H9 (cell line): ENCODE results near the gene WNT9A. TPM values are rescaled to one million over a fixed set of nuclear protein-coding genes. Genes with fewer than 3 reads are reported as not detected.
A peak's percentile ranks its signal among the peaks of the same experiment; 100 is the strongest.

Experiments used
- DNase-seq: peaks from one replicate; pipeline ENCODE4 v3.0.0-alpha.2; 2017
- H2AFZ ChIP-seq: one replicate; pipeline ENCODE4 v1.6.1; 2013; ENCODE audit warnings: mild to moderate bottlenecking, low read length, control low read depth, moderate library complexity
- H2AK5ac ChIP-seq: 2 replicates; pipeline ENCODE4 v1.6.1; 2013; ENCODE audit warnings: low read length, control low read depth, mixed read lengths; ENCODE audit not compliant: insufficient read length
- H2BK120ac ChIP-seq: one replicate; pipeline ENCODE4 v1.6.1; 2013; ENCODE audit warnings: low read depth, mild to moderate bottlenecking, low read length, control low read depth, inconsistent platforms; ENCODE audit not compliant: poor library complexity, severe bottlenecking
- H2BK12ac ChIP-seq: 2 replicates; pipeline ENCODE4 v1.6.1; 2013; ENCODE audit warnings: low read length, control low read depth, mixed read lengths, low read depth; ENCODE audit not compliant: insufficient read length
- H2BK15ac ChIP-seq: 2 replicates; pipeline ENCODE4 v1.6.1; 2013; ENCODE audit warnings: low read depth, low read length, control low read depth
- H2BK20ac ChIP-seq: one replicate; pipeline ENCODE4 v1.6.1; 2013; ENCODE audit warnings: low read depth, mild to moderate bottlenecking, low read length, control low read depth, inconsistent platforms; ENCODE audit not compliant: poor library complexity, severe bottlenecking
- H2BK5ac ChIP-seq: 2 replicates; pipeline ENCODE4 v1.6.1; 2013; ENCODE audit warnings: low read length, control low read depth, mixed read lengths; ENCODE audit not compliant: insufficient read length
- H3K14ac ChIP-seq: 2 replicates; pipeline ENCODE4 v1.6.1; 2013; ENCODE audit warnings: low read length, control low read depth; ENCODE audit not compliant: insufficient read depth
- H3K18ac ChIP-seq: 2 replicates; pipeline ENCODE4 v1.6.1; 2013; ENCODE audit warnings: low read depth, mild to moderate bottlenecking, mixed read lengths, low read length, control low read depth; ENCODE audit not compliant: insufficient read length
- H3K23ac ChIP-seq: 2 replicates; pipeline ENCODE4 v1.6.1; 2013; ENCODE audit warnings: low read length, control low read depth, mixed read lengths, low read depth; ENCODE audit not compliant: insufficient read length
- H3K23me2 ChIP-seq: 2 replicates; pipeline ENCODE4 v1.6.1; 2013; ENCODE audit warnings: low read depth, mild to moderate bottlenecking, mixed read lengths, low read length, control low read depth; ENCODE audit not compliant: insufficient read length, poor library complexity, severe bottlenecking
- H3K27ac ChIP-seq: 2 replicates; pipeline ENCODE4 v1.5.1; 2013; ENCODE audit warnings: low read length, control low read depth, mixed read lengths, low read depth; ENCODE audit not compliant: insufficient read length
- H3K27me3 ChIP-seq: 2 replicates; pipeline ENCODE4 v1.6.1; 2013; ENCODE audit warnings: low read length, control low read depth, inconsistent platforms; ENCODE audit not compliant: insufficient read depth
- H3K4ac ChIP-seq: 2 replicates; pipeline ENCODE4 v1.6.1; 2013; ENCODE audit warnings: low read depth, mild to moderate bottlenecking, control low read depth, inconsistent platforms, low read length, moderate library complexity
- H3K4me1 ChIP-seq: 2 replicates; pipeline ENCODE4 v1.6.1; 2013; ENCODE audit warnings: low read length, control low read depth, inconsistent platforms; ENCODE audit not compliant: insufficient read depth
- H3K4me2 ChIP-seq: 2 replicates; pipeline ENCODE4 v1.6.1; 2013; ENCODE audit warnings: low read length, control low read depth, mixed read lengths; ENCODE audit not compliant: insufficient read length, insufficient read depth
- H3K56ac ChIP-seq: 2 replicates; pipeline ENCODE4 v1.6.1; 2013; ENCODE audit warnings: low read depth, mild to moderate bottlenecking, mixed read lengths, low read length, control low read depth; ENCODE audit not compliant: insufficient read length
- H3K79me1 ChIP-seq: 2 replicates; pipeline ENCODE4 v1.6.1; 2013; ENCODE audit warnings: low read depth, mild to moderate bottlenecking, moderate library complexity, low read length, control low read depth, inconsistent platforms; ENCODE audit not compliant: insufficient read depth, poor library complexity, severe bottlenecking
- H3K79me2 ChIP-seq: 2 replicates; pipeline ENCODE4 v1.6.1; 2013; ENCODE audit warnings: low read length, control low read depth, inconsistent platforms; ENCODE audit not compliant: insufficient read depth
- H3K9ac ChIP-seq: 2 replicates; pipeline ENCODE4 v1.6.1; 2013; ENCODE audit warnings: low read length, control low read depth, mixed read lengths; ENCODE audit not compliant: insufficient read length; ENCODE audit errors: extremely low read depth
- H3K9me3 ChIP-seq: one replicate; pipeline ENCODE4 v1.6.1; 2013; ENCODE audit warnings: low read depth, low read length, inconsistent platforms; ENCODE audit not compliant: control insufficient read depth
- H3T11ph ChIP-seq: one replicate; pipeline ENCODE4 v1.6.1; 2013; ENCODE audit warnings: mild to moderate bottlenecking, low read length, control low read depth, inconsistent platforms
- H4K20me1 ChIP-seq: one replicate; pipeline ENCODE4 v1.6.1; 2013; ENCODE audit not compliant: control insufficient read depth, insufficient read length, insufficient read depth
- H4K5ac ChIP-seq: 2 replicates; pipeline ENCODE4 v1.6.1; 2013; ENCODE audit warnings: low read depth, mild to moderate bottlenecking, mixed read lengths, low read length, control low read depth; ENCODE audit not compliant: insufficient read length
- H4K8ac ChIP-seq: replicated peaks from 2 replicates; pipeline ENCODE4 v1.6.1; 2013; ENCODE audit warnings: low read length, control low read depth, mixed read lengths, low read depth; ENCODE audit not compliant: insufficient read length
- H4K91ac ChIP-seq: 2 replicates; pipeline ENCODE4 v1.6.1; 2013; ENCODE audit warnings: low read depth, mild to moderate bottlenecking, moderate library complexity, mixed read lengths, low read length, control low read depth; ENCODE audit not compliant: insufficient read length
- H3K27ac Mint-ChIP-seq, 3 experiments: 2 replicates in 2 of 3; 3 replicates in 1 of 3; pipeline ENCODE4 v1.8.0; 2020 to 2021; ENCODE audit warnings: mixed read lengths in 3 of 3, mild to moderate bottlenecking in 1 of 3, moderate library complexity in 1 of 3
- H3K27me3 Mint-ChIP-seq: 2 replicates; pipeline ENCODE4 v1.8.0; 2021; ENCODE audit warnings: low read depth, mild to moderate bottlenecking, moderate library complexity, mixed read lengths
- H3K36me3 Mint-ChIP-seq, 3 experiments: 2 replicates in 2 of 3; 3 replicates in 1 of 3; pipeline ENCODE4 v1.8.0; 2020 to 2021; ENCODE audit warnings: low read depth in 3 of 3, mixed read lengths in 3 of 3; ENCODE audit not compliant: insufficient read depth in 1 of 3
- H3K4me1 Mint-ChIP-seq, 2 experiments: 2 replicates each; pipeline ENCODE4 v1.8.0; 2020; ENCODE audit warnings: mixed read lengths in 2 of 2
- H3K4me3 Mint-ChIP-seq, 2 experiments: 2 replicates in 1 of 2; 3 replicates in 1 of 2; pipeline ENCODE4 v1.8.0; 2020 to 2021; ENCODE audit warnings: mild to moderate bottlenecking in 2 of 2, mixed read lengths in 2 of 2, moderate library complexity in 1 of 2
- H3K9me3 Mint-ChIP-seq, 2 experiments: 2 replicates in 1 of 2; 3 replicates in 1 of 2; pipeline ENCODE4 v1.8.0; 2020; ENCODE audit warnings: mild to moderate bottlenecking in 2 of 2, mixed read lengths in 2 of 2, moderate library complexity in 1 of 2
- CTCF ChIP-seq: fragments of 200-600 bp; sonication (generic); conservative IDR thresholded peaks from 3 replicates; pipeline ENCODE4 v1.8.0; 2021; ENCODE audit warnings: antibody characterized with exemption, mild to moderate bottlenecking
- WGBS: extraction: QIAGEN DNeasy Blood & Tissue Kit; methylation state at CpG from one replicate; pipeline ENCODE4 v1.1.7; 2013; ENCODE audit warnings: missing lambda C conversion rate, low lambda C conversion rate, mixed read lengths; ENCODE audit not compliant: insufficient read length; ENCODE audit errors: extremely low coverage; 5-methylcytosine and 5-hydroxymethylcytosine counted together
- total RNA-seq: library from RNA; stranded (reverse); gene quantifications from 2 replicates; pipeline ENCODE4 v1.2.1, GENCODE V29; 2021

WNT9A gene
- total RNA-seq, 1 experiment from 2014 or later: 0.77 TPM

GRCh38 chr1:227889047-227889862, 58.5 kb downstream of the WNT9A start:
- H4K5ac ChIP-seq: no peak overlapping the region
- H3K4me2 ChIP-seq: no peak overlapping the region
- no peaks in the 10 kb centered on the region for H3K4me1 ChIP-seq
- no peaks in the 10 kb centered on the region for H3K79me2 ChIP-seq
- no peak overlapping the region for H3K18ac ChIP-seq
- peak; percentile 39 for DNase-seq
- no peak overlapping the region for H2BK20ac ChIP-seq
- no CpG with 5 or more reads among the region's 14 CpGs for WGBS
- no peak overlapping the region for H3K23ac ChIP-seq
- Mint-ChIP-seq H3K27ac (no peak overlapping the region), H3K4me3 (no peak overlapping the region), H3K9me3 (no peaks in the 10 kb centered on the region), H3K36me3 (no peaks in the 10 kb centered on the region), H3K27me3 (no peaks in the 10 kb centered on the region), H3K4me1 (peaks cover 11 to 26% of the 10 kb centered on the region in 2 experiments)
- H3K79me1 ChIP-seq: no peaks in the 10 kb centered on the region
- H3K14ac ChIP-seq: no peak overlapping the region
- H3K27ac ChIP-seq: no peak overlapping the region
- H2AFZ ChIP-seq: no peak overlapping the region
- H3T11ph ChIP-seq: no peak overlapping the region
- no peaks in the 10 kb centered on the region for H3K23me2 ChIP-seq
- H3K9ac ChIP-seq: no peak overlapping the region
- no peaks in the 10 kb centered on the region for H3K27me3 ChIP-seq
- no peak overlapping the region for H2BK5ac ChIP-seq
- no peaks in the 10 kb centered on the region for H4K20me1 ChIP-seq
- no peak overlapping the region for H4K91ac ChIP-seq
- H2BK15ac ChIP-seq: no peak overlapping the region
- no peak overlapping the region for H4K8ac ChIP-seq
- H2BK120ac ChIP-seq: no peak overlapping the region
- H3K4ac ChIP-seq: no peak overlapping the region
- H2AK5ac ChIP-seq: no peak overlapping the region
- H3K9me3 ChIP-seq: no peaks in the 10 kb centered on the region
- TF ChIP-seq CTCF: no peak
- H2BK12ac ChIP-seq: no peak overlapping the region
- H3K56ac ChIP-seq: no peak overlapping the region
